ENCODE measurements around the gene OGDH.
"Not testable (repeated sequence)": the region's sequence is repeated elsewhere in the genome, so short reads cannot be mapped to it uniquely, and the experiment has no call there.

The OGDH gene

DNA sequence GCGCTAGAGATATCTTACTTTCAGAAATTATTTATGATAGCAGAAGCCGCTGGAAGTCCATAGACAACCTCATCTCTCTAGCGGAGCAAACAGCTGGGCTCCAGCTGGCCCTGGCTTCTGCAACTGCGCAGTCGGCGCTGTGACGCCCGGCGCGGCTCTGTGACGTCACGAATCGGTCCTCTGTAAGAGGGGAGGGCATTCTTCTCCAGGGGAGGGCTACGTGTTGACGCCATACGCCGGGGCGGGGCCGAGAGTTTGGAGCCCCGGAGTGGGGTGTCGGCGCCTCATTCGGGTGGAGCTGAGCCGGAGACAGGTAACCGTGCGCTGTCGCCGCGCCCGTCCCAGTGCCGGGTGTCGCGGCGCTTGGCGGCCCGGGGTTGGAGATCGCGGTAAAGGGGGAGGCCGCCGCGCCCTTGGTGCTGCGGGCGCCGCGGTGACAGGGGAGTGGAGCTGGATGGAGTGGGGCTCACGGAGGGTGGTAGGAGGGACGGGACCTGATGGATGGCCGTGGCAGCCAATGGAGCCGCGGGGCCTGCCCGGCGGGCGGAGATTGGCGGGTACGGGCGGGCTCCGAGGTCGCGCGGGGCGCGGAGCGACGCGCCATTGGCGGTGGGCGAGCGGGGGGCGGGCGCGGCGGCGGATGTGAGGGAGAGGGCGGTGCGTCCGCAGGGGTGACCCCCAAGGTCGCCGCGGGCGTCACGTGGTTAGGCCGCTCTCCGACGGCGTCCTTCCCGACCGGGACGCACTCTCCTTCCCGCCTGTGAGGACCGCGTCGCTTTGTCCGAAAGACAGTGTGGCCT, at the start of gene OGDH:
OGDH (plus strand) TSS at position 287 of the 800 bp plus-strand sequence. CDS start 17,717 bp downstream, outside the sequence.
- DNase-seq: peak; percentile 92 to 98

DNA sequence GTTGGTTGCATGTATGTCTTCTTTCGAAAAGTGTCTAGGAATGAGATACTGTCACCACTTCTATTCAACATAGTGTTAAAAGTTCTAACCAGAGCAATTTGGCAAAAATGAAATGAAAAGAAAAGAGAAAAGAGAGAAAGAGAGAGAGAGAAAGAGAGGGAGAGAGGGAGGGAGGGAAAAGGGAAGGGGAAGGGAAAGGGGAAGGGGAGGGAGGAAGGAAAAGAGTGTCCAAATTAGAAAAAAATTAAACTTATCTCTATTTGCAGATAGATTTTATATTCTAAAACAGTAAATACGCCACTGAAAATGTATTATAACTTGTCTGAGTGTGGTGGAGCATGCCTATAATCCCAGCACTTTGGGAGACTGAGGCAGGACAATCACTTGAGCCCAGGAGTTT, 48.9 kb upstream of the OGDH start:
- no peak for DNase-seq

GRCh38 chr7:44559485-44559884, 46.9 kb upstream of the OGDH start:
- DNase-seq: no peak

DNA sequence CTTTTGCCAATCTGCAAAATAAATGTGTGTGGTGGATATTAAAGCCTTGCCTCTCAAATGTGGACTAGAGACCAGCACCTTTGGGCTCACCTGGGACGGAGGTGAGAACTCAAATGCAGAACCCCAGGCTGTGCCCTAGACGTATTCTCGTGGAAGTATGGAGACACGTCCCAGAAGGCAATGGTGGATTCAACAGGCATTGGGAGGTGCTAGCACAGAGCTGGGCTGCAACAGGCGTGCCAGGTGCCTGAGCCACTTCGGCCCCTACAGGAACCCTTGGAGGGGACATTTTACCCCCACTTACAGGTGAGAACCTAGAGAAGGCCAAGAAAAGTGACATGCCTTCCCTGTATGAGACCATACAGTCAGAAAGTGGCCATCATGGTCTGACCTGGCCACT, 44.9 kb upstream of the OGDH start:
- no peak for DNase-seq

GRCh38 chr7:44561962-44562621, 44.3 kb upstream of the OGDH start:
- DNase-seq: no peak

DNA sequence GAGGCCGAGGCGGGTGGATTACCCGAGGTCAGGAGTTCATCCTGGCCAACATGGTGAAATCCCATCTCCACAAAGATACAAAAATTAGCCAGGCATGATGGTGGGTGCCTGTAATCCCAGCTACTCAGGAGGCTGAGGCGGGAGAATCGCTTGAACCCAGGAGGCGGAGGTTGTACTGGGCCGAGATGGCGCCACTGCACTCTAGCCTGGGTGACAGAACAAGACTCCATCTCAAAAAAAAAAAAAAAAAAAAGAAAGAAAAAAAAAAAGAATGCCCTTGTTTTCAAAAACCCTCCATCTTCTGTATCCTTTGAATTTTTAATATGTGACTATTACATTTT, 43.8 kb upstream of the OGDH start:
- not testable (repeated sequence) for DNase-seq

DNA sequence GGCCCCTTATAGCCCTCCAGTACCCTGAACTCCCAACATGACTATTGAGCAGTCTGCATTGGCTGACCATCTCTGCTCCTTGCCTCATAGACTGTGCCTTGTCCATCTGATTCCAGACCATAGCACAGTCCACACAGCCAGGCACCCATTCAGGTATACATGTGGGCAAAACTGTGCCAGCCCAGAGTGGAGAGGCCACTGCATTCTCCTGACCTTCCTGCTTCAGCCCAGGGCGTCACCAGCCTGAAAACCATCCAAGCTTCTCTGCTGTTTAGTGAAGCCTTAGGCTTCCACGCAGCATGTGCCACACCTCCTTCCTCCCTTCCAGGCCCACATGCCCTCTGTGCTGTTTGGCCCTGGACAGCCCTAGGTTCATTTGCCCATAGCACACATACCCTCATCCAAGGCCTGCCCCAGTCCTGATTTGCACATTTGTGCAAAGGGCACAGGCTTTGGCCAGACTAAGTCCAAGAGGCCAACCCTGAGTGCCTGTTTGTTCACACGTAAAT, 43.2 kb upstream of the OGDH start:
- no peak for DNase-seq

GRCh38 chr7:44564606-44565005, 41.8 kb upstream of the OGDH start:
- DNase-seq: no peak

DNA sequence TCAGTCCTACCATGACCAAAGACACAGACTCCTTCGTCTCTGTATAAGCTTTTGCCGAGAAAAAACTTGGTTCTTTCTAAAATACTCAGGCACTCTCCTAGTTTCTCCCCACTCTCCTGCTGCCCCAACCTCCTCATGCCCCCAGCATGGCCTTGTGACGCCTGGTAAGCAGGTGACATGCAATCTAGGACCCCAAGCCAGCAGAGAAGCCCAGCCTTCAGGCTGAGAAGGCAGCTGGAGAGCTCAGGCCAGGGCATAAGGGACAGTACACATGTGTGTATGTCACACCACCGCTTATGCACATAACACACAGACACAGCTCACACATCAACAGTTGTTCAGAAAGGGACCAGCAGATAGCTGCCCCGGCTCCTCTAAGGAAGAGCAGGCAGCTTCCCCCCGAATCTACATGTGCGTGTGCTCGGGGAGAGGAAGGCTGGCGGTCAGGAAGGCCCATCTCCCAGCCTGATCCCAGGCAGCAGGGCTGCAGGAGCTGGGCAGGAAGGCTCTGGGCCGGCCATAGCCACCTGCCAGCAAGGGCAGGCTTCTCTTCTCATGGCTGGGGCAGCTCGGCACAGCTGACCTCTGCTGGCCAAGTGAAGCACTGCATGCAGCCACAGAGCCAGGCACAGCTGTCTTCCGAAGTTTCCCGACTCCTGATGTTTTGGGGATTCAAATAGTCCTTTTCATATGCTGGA, 41.2 kb upstream of the OGDH start:
- peak in 1 of 2 experiments; percentile 68 for DNase-seq

GRCh38 chr7:44565795-44566559, 40.5 kb upstream of the OGDH start:
- peak in 1 of 2 experiments; percentile 47 for DNase-seq

DNA sequence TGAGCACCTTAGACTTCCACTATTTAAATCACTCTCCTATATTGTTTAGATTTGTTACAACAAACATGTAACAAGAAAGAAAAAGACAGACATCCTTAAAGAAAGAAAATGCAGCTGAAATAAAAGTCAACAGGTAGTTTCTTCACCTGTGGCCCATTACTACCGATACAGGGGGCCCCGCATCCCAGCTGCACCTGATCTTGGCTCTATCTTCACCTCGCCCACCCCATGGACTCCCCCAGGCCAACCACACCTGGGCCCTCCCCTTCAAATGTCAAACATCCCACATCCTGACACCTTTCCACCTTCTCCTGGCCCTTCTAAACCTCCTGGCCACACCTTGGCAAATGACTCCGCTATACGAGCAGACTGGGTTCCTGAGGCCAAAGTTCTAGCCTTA, 39.7 kb upstream of the OGDH start:
- no peak for DNase-seq

DNA sequence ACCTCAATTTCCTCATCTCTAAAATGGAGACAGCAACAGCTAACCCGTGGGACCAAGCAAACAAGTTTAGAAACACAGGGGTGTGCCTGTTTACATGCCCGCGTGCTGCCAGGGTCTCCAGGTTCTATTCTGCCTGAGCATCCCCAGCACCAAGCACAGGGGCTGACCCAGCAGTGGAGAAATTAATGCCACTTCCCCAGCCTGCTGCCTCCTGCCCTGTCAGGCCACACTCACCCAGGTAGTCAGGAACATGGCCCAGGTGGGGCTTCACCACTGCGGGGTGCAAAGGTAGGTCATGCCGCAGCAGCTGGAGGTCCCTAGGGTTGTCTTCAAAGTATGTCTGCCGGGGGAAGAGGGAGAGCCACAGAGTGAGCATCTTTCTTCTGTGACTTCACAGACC, 38.5 kb upstream of the OGDH start:
- DNase-seq: no peak

DNA sequence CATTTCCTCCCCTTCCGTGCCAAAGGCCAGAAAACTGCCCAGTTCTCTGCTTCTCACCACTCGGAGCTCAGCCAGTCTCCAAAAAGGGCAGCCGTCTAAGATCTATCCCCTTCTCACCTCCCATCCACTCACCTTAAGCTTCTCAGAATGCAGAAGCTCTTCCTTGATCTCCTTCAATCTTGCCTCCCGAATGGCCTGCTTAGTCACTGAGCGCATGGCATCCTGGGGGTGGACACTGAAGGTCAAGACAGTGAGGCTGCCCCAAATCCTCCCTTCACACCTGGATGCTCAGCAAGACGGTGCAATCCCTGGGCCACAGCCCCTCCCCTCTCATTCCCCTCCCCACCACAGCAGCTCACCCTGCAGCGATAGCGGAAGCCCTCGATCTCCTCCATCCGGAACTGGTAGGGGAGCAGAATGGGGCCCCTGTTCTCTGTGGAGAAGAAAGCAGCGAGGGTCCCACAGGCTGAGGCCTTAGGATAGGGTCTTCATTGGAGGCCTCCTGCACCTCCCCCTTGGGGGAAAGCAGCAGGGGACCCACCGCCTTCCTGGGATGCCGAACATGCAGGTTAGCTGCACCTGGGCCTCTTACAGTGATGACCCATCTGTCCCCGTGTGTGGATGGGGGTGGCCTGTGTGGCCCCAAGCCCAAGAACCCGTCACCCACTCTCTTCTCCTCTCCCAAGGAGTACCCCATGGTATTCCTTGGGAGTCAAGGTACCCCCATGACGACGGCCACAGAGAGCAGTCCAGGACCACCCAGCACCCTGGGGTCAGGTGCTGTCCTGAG, 37.5 kb upstream of the OGDH start:
- no peak for DNase-seq

DNA sequence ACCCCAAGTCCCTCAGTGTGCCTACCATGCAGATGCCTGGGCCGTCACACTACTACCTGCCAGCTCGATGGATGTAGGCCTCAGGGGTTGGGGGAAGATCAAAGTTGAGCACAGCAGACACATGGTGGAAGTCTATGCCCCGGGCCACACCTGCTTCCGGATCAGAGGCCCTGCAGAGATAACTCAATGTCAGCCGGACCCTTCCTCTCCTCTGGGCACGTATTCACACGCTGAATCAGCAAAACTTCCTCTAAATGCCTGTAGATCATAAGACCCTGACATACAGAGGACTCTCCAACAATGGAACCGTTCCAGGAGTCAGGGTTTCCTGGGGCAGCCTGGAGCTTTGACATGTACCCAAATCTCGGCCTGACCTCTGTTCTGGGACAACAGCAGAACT, 36.5 kb upstream of the OGDH start:
- DNase-seq: no peak

DNA sequence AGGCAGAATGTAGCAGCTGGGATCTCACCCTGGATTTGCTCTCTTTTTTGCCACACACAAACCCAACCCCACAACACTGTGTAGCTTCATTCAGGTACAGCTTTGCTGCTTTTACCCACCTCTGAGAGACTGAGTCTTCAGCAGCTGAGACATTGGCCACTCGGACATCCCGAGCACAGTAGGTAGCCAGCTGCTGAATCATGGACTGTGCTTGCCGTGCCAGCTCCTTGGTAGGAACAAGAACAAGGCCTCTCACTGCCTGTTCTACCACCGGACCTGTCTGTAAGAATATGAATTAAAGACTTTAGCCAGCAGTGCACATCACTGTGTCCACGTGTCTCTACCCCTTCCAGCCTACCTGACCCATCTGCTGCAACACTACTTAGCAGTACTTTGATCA, 33.7 kb upstream of the OGDH start:
- no peak for DNase-seq

- peak; percentile 90 to 97 for DNase-seq
Measured at GRCh38 chr7:44573464-44574286, 32.8 kb upstream of the OGDH start, which contains the start of gene DDX56. Gene DDX56 (minus strand): TSS chr7:44573908. CDS start chr7:44573895, 13 bp downstream.

DNA sequence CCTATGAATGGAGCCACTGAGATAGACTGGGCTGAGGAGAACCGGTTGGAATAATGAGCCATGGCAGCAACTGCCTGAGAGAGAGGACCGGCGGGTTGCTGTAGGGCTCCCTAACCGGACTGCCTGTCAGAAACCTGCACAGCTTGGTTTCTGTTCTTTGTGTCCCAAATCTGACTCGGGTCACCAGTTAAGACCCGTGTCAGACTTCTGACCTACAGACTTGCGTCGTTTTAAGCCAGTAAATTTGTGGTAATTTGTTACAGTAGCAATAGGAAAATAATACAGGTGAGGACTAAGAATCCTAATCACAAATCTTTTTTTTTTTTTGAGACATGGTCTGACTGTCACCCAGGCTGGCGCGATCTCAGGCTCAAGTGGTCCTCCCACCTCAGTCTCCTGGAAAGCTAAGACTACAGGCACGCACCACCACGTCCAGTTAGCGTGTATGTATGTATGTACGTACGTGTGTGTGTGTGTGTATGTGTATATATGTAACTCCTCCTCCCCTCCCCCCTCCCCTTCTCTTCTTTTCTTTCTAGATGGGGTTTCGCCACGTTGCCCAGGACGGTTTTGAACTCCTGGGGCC, 32.0 kb upstream of the OGDH start:
- DNase-seq: no peak

- DNase-seq: no peak
Measured at GRCh38 chr7:44575054-44575453, 31.4 kb upstream of the OGDH start.

DNA sequence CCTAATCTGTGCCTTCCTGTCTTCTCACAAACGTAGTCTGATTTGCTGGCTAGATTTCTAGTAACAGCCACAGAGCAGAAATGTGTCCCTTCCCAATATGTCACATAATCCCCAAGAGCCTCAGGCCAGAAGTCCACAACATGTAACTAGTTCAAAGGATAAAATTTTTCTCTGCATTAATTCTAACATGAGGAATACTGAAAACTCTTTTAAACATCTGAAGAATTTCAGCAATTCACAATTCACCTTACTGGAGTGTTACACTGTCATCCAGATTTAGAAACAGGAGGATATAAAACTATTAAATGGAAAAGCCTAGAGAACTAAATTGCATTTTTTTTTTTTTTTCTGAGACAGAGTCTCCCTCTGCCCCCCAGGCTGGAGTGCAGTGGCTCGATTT, 30.2 kb upstream of the OGDH start:
- no peak for DNase-seq

Measured in NCI-H526 (cell line).